Neutrophil (primary cell): ENCODE results near the gene TPM3.

Source experiments
- H3K27ac ChIP-seq: fragments of 200-600 bp; sonication (generic); 2 replicates; pipeline ENCODE4 v1.5.1; 2016; ENCODE audit warnings: mild to moderate bottlenecking, moderate library complexity
- H3K27me3 ChIP-seq: fragments of 200-600 bp; sonication (generic); 2 replicates; pipeline ENCODE4 v1.6.0; 2016; ENCODE audit warnings: mild to moderate bottlenecking
- H3K36me3 ChIP-seq: fragments of 200-600 bp; sonication (generic); 2 replicates; pipeline ENCODE4 v1.5.1; 2017
- H3K4me1 ChIP-seq, 2 experiments: fragments of 200-600 bp in 1 of 2; sonication (generic) in 1 of 2; 1 replicate in 1 of 2; 2 replicates in 1 of 2; pipeline versions ENCODE4 v1.5.1 to v1.6.1; 2013 to 2016; ENCODE audit warnings: low read depth in 1 of 2, low read length in 1 of 2, mild to moderate bottlenecking in 1 of 2, moderate library complexity in 1 of 2; ENCODE audit not compliant: control insufficient read depth in 1 of 2, insufficient read depth in 1 of 2
- H3K4me3 ChIP-seq, 2 experiments: fragments of 200-600 bp in 1 of 2; sonication (generic) in 1 of 2; 1 replicate in 1 of 2; 2 replicates in 1 of 2; pipeline ENCODE4 v1.5.1; 2013 to 2016; ENCODE audit warnings: low read depth in 1 of 2, low read length in 1 of 2, mild to moderate bottlenecking in 1 of 2, moderate library complexity in 1 of 2
- H3K9me3 ChIP-seq: fragments of 200-600 bp; sonication (generic); 2 replicates; pipeline ENCODE4 v1.5.1; 2016
- CTCF ChIP-seq: fragments of 200-600 bp; sonication (generic); IDR thresholded peaks from 2 replicates; pipeline ENCODE4 v1.5.1; 2016; ENCODE audit warnings: antibody characterized with exemption

The TPM3 gene

DNA sequence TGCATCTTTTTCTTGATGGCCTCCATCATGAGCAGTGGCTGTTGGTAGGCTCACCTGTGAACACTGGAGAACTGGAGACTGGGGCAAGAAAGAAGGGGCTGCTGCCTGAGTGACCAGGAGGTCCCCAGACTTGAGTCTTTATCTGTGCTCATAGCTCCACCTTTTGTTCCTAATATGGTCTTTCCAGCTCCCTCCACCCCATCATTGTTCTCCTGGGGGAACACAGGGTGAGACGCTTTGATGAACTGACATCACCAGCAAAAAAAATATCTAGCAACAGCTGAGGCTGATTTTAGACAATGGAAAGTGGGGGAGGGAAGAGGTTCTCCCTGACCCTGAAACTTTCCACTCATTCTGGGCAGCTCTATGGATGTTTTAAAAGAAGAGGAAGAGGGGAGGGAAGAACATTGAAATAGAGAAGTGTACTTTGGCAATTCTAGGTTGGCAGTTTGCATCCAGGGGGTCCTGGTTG, at the start of gene TPM3:
Gene TPM3, minus strand, starts transcription at position 111 of the 472 bp plus-strand sequence. Its CDS starts 82 bp downstream, at position 29.
- H3K9me3 ChIP-seq, result no peaks in the 10 kb centered on the region
- H3K27me3 ChIP-seq, result no peaks in the 10 kb centered on the region
- TF ChIP-seq CTCF, result no peak
- no peaks in the 10 kb centered on the region for H3K36me3 ChIP-seq
- H3K4me3 ChIP-seq, result no peak within 1 kb of the TSS
- H3K27ac ChIP-seq, result peak within 1 kb of the TSS; percentile 21
- H3K4me1 ChIP-seq, result peaks cover 10 to 12% of the 10 kb centered on the region in 2 experiments

- Histone ChIP-seq H3K36me3 (peaks cover 84% of the 10 kb centered on the region), H3K4me1 (no peaks in the 10 kb centered on the region)
Measured at GRCh38 chr1:154240294-154240833, 48.5 kb upstream of the TPM3 start.

GRCh38 chr1:154239491-154239890, 47.6 kb upstream of the TPM3 start:
- Histone ChIP-seq H3K27me3 (no peaks in the 10 kb centered on the region), H3K36me3 (peaks cover 84% of the 10 kb centered on the region), H3K9me3 (no peaks in the 10 kb centered on the region), H3K4me1 (no peaks in the 10 kb centered on the region), H3K27ac (no peak overlapping the region), H3K4me3 (no peak overlapping the region)
- no peak for TF ChIP-seq CTCF

More at GRCh38 chr1:154240294-154240833, 48.5 kb upstream of the TPM3 start:
- no peaks in the 10 kb centered on the region for H3K27me3 ChIP-seq
- TF ChIP-seq CTCF, result no peak
- no peaks in the 10 kb centered on the region for H3K9me3 ChIP-seq
- H3K27ac ChIP-seq, result no peak overlapping the region
- no peak overlapping the region for H3K4me3 ChIP-seq

DNA sequence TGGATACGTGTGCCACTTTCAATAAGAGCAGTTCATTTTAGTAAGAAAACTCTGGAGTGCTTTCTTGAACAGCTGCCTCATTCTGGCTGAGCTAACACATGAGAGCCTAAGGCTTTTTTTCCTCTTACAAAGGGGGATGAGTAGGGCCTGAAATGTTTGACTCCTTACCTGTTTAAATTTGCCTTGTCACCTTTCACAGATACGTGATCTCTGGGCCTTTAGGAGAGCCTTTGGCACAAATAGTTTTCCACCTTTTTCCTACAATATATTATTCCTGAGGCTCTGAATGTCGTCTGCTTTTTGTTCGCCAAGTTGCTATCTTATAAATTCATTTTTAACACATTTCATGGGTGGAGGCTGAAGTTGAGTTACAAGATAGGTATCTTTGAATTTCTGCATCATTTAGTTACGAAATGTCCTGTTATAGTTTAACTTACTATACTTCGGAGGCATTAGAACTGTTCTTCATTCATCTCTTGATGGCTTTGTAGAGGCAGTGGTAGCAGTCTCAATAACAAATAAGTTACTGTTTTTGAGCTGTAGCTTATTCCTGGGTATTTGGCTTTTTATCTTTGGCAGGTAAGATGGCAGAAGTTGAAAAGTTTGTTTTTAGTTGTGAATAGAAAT, 46.1 kb upstream of the TPM3 start:
- Histone ChIP-seq H3K36me3 (peaks cover 81% of the 10 kb centered on the region), H3K4me1 (no peaks in the 10 kb centered on the region), H3K4me3 (no peak overlapping the region), H3K27me3 (no peaks in the 10 kb centered on the region), H3K9me3 (no peaks in the 10 kb centered on the region), H3K27ac (no peak overlapping the region)
- TF ChIP-seq CTCF, result no peak

DNA sequence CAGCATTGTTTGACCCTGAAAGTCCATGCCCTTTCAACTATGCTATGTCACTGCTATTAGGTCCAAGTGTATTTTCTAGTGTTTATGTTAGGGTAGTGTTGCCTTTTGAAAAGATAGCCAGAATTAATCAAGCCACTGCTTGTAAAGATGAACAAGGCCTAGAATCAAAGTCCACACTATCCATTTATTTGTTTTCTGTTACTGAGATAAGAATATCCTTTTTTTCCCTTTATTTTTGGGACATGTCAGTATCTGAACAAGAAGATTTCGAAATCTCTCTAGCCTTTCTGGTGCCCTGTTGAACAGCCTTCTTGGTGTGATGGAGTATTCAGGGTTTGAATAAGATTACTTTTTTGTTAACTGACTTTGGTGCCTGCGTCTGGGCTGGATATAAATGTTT, 45.5 kb upstream of the TPM3 start:
- Histone ChIP-seq H3K4me3 (no peak overlapping the region), H3K27me3 (no peaks in the 10 kb centered on the region), H3K27ac (no peak overlapping the region), H3K36me3 (peaks cover 82% of the 10 kb centered on the region), H3K4me1 (no peaks in the 10 kb centered on the region), H3K9me3 (no peaks in the 10 kb centered on the region)
- no peak for TF ChIP-seq CTCF
